ENCODE results near the gene DOCK2. TPM values are rescaled to one million over a fixed set of nuclear protein-coding genes. Genes with fewer than 3 reads are reported as not detected.
"Not testable (repeated sequence)": the region's sequence is repeated elsewhere in the genome, so short reads cannot be mapped to it uniquely, and the experiment has no call there.

DOCK2 gene
- total and polyA plus RNA-seq, 2 donors (not counting 1 experiment from before 2014, with no cell fraction given), result 112 to 330 TPM

DNA sequence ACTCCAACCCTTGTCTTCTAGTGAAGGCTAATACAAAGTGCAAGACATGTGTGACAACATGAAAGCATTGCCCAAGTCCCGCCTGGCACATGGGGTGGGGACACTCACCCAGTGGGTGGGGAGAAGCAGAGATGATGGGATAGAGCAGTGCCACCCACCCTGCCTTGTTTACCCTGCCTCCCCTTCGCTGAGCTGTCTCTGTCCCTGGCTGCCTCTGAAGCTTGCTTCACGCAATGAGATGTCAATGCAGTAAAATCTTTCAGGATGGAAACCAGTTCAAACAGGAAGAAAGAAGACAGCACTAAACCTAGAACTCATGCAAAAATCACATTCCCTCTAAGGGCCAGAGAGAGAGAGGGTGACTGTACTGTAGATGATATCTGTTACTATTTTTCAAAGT is 195.2 kb downstream of the DOCK2 start:
- no peak overlapping the region for H3K9ac ChIP-seq (ENCODE audit: low read length)

DNA sequence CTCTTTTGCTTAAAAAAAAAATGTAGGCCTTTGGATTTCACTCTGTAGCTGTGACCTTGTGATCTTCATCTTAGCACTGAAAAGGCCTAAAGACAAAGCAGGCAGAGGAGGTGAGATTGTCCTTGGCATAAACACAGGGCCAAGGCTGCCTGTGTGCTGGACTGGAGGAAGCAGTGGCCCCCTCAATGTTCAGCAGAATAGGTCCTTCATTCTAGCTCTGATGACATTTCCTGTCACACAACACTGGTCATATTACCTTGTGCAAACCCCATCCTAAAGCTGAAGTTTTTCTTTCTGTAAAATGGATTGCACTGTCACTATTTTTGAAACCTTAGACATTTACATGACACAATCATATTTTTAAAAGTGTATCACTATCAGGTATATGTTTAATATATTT is 195.8 kb downstream of the DOCK2 start:
- ATAC-seq (ENCODE audit: low read depth), result no peak
- no peaks in the 10 kb centered on the region for H3K4me1 Mint-ChIP-seq

More for the DNA sequence above, 195.2 kb downstream of the DOCK2 start:
- H3K36me3 ChIP-seq (replicated peaks in 1 of 2; ENCODE audit: control extremely low read depth in 1 of 2, control insufficient read depth in 1 of 2, extremely low read depth in 1 of 2, insufficient read depth in 2 of 2, low read length in 1 of 2), result peaks cover 9 to 16% of the 10 kb centered on the region in 2 experiments
- ChIA-PET CTCF (no interaction called here), POLR2A (no interaction called here)
- no peaks in the 10 kb centered on the region for H4K20me1 ChIP-seq (ENCODE audit: control insufficient read depth, insufficient read depth, low read length, poor library complexity, severe bottlenecking)
- ATAC-seq (ENCODE audit: low read depth) (no peak), DNase-seq (no peak)
- no peaks in the 10 kb centered on the region for H3K9me3 ChIP-seq (ENCODE audit: control extremely low read depth in 1 of 3, control insufficient read depth in 2 of 3, insufficient read depth in 1 of 3, low read length in 2 of 3)
- H3K27me3 ChIP-seq (replicated peaks in 1 of 4; ENCODE audit: control extremely low read depth in 1 of 4, control insufficient read depth in 3 of 4, insufficient read depth in 4 of 4, low read length in 3 of 4), result no peaks in the 10 kb centered on the region
- H3K4me1 ChIP-seq (ENCODE audit: control insufficient read depth in 2 of 2, insufficient read depth in 2 of 2, low read length in 2 of 2), result no peaks in the 10 kb centered on the region
- no peak overlapping the region for H2AFZ ChIP-seq (ENCODE audit: insufficient read depth, low read depth, low read length, poor library complexity, severe bottlenecking)
- intact Hi-C loops (cut with micrococcal nuclease), result no loop called here
- no peaks in the 10 kb centered on the region for H3K9me3 Mint-ChIP-seq (ENCODE audit: insufficient read depth)
- no peak for TF ChIP-seq EZH2 (IDR thresholded peaks at IDR 0.05; ENCODE audit: borderline replicate concordance, insufficient read depth, low read depth, low read length, poor library complexity, severe bottlenecking)
- TF ChIP-seq, protein P1, sequence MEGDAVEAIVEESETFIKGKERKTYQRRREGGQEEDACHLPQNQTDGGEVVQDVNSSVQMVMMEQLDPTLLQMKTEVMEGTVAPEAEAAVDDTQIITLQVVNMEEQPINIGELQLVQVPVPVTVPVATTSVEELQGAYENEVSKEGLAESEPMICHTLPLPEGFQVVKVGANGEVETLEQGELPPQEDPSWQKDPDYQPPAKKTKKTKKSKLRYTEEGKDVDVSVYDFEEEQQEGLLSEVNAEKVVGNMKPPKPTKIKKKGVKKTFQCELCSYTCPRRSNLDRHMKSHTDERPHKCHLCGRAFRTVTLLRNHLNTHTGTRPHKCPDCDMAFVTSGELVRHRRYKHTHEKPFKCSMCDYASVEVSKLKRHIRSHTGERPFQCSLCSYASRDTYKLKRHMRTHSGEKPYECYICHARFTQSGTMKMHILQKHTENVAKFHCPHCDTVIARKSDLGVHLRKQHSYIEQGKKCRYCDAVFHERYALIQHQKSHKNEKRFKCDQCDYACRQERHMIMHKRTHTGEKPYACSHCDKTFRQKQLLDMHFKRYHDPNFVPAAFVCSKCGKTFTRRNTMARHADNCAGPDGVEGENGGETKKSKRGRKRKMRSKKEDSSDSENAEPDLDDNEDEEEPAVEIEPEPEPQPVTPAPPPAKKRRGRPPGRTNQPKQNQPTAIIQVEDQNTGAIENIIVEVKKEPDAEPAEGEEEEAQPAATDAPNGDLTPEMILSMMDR (IDR thresholded peaks at IDR 0.05), result no peak
- H3K4me1 Mint-ChIP-seq, result no peaks in the 10 kb centered on the region
- peaks cover 3% of the 10 kb centered on the region for H3K79me2 ChIP-seq (ENCODE audit: control insufficient read depth, insufficient read depth, low read length)
- no peak overlapping the region for H3K27ac Mint-ChIP-seq
- H3K27ac ChIP-seq (ENCODE audit: low read length in 2 of 2), result no peak overlapping the region
- H3K27me3 Mint-ChIP-seq, result no peaks in the 10 kb centered on the region
- no peak overlapping the region for H3K4me2 ChIP-seq (replicated peaks; ENCODE audit: low read depth, low read length, poor library complexity, severe bottlenecking)
- H3K4me3 ChIP-seq (ENCODE audit: control extremely low read depth in 1 of 5, extremely low read depth in 1 of 5, insufficient read depth in 1 of 5, low read depth in 2 of 5, low read length in 4 of 5), result no peak overlapping the region
- no peak overlapping the region for H3K4me3 Mint-ChIP-seq
- 83% methylated on average over 3 of the region's 3 CpGs for WGBS (ENCODE audit: insufficient coverage)

DNA sequence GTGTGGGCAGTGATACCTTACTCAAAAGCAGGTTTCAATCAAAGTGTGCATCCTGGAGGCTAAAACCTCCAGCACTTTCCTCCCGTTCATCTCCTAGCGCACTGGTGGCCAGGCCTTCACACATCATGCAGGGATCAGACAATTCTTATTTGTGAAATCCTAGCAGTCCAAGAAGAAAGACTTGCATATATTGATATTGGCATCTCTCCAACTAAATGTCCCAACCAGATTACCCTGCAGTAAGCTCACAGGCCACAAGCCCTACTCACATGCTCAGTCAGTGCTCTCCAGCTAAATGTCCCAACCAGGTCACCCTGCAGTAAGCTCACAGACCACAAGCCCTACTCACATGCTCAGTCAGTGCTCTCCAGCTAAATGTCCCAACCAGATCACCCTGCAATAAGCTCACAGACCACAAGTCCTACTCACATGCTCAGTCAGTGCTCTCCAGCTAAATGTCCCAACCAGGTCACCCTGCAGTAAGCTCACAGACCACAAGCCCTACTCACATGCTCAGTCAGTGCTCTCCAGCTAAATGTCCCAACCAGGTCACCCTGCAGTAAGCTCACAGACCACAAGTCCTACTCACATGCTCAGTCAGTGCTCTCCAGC is 196.7 kb downstream of the DOCK2 start:
- CTCF ChIA-PET; H3K27me3 ChIP-seq (replicated peaks in 1 of 4; ENCODE audit: control extremely low read depth in 1 of 4, control insufficient read depth in 3 of 4, insufficient read depth in 4 of 4, low read length in 3 of 4); H3K9ac ChIP-seq (ENCODE audit: low read length); H3K4me3 Mint-ChIP-seq; H3K27ac Mint-ChIP-seq; H3K4me1 ChIP-seq (ENCODE audit: control insufficient read depth in 2 of 2, insufficient read depth in 2 of 2, low read length in 2 of 2); intact Hi-C loops (cut with micrococcal nuclease); H3K4me1 Mint-ChIP-seq; ATAC-seq (ENCODE audit: low read depth); H3K9me3 ChIP-seq (ENCODE audit: control extremely low read depth in 1 of 3, control insufficient read depth in 2 of 3, insufficient read depth in 1 of 3, low read length in 2 of 3); DNase-seq; H3K9me3 Mint-ChIP-seq (ENCODE audit: insufficient read depth); H3K79me2 ChIP-seq (ENCODE audit: control insufficient read depth, insufficient read depth, low read length); POLR2A ChIA-PET; H3K27me3 Mint-ChIP-seq; H4K20me1 ChIP-seq (ENCODE audit: control insufficient read depth, insufficient read depth, low read length, poor library complexity, severe bottlenecking); H3K27ac ChIP-seq (ENCODE audit: low read length in 2 of 2); H3K4me2 ChIP-seq (replicated peaks; ENCODE audit: low read depth, low read length, poor library complexity, severe bottlenecking); H2AFZ ChIP-seq (ENCODE audit: insufficient read depth, low read depth, low read length, poor library complexity, severe bottlenecking); H3K4me3 ChIP-seq (ENCODE audit: control extremely low read depth in 1 of 5, extremely low read depth in 1 of 5, insufficient read depth in 1 of 5, low read depth in 2 of 5, low read length in 4 of 5): not testable (repeated sequence)
- WGBS (ENCODE audit: insufficient coverage), result no CpG with 5 or more reads among the region's 2 CpGs
- H3K36me3 ChIP-seq (replicated peaks in 1 of 2; ENCODE audit: control extremely low read depth in 1 of 2, control insufficient read depth in 1 of 2, extremely low read depth in 1 of 2, insufficient read depth in 2 of 2, low read length in 1 of 2), result peaks cover 10 to 22% of the 10 kb centered on the region in 2 experiments

More for the DNA sequence above, 195.8 kb downstream of the DOCK2 start:
- Histone ChIP-seq H3K79me2 (ENCODE audit: control insufficient read depth, insufficient read depth, low read length) (peaks cover 3% of the 10 kb centered on the region), H4K20me1 (ENCODE audit: control insufficient read depth, insufficient read depth, low read length, poor library complexity, severe bottlenecking) (no peaks in the 10 kb centered on the region), H3K27ac (ENCODE audit: low read length in 2 of 2) (no peak overlapping the region), H3K9ac (ENCODE audit: low read length) (no peak overlapping the region), H3K9me3 (ENCODE audit: control extremely low read depth in 1 of 3, control insufficient read depth in 2 of 3, insufficient read depth in 1 of 3, low read length in 2 of 3) (no peaks in the 10 kb centered on the region), H3K27me3 (replicated peaks in 1 of 4; ENCODE audit: control extremely low read depth in 1 of 4, control insufficient read depth in 3 of 4, insufficient read depth in 4 of 4, low read length in 3 of 4) (no peaks in the 10 kb centered on the region), H2AFZ (ENCODE audit: insufficient read depth, low read depth, low read length, poor library complexity, severe bottlenecking) (no peak overlapping the region), H3K4me2 (replicated peaks; ENCODE audit: low read depth, low read length, poor library complexity, severe bottlenecking) (no peak overlapping the region), H3K4me3 (ENCODE audit: control extremely low read depth in 1 of 5, extremely low read depth in 1 of 5, insufficient read depth in 1 of 5, low read depth in 2 of 5, low read length in 4 of 5) (no peak overlapping the region), H3K36me3 (replicated peaks in 1 of 2; ENCODE audit: control extremely low read depth in 1 of 2, control insufficient read depth in 1 of 2, extremely low read depth in 1 of 2, insufficient read depth in 2 of 2, low read length in 1 of 2) (peaks cover 12 to 16% of the 10 kb centered on the region in 2 experiments), H3K4me1 (ENCODE audit: control insufficient read depth in 2 of 2, insufficient read depth in 2 of 2, low read length in 2 of 2) (no peaks in the 10 kb centered on the region)
- POLR2A ChIA-PET, result no interaction called here
- peak overlapping the region; percentile 39 for H3K27ac Mint-ChIP-seq
- CTCF ChIA-PET, result no interaction called here
- no peaks in the 10 kb centered on the region for H3K9me3 Mint-ChIP-seq (ENCODE audit: insufficient read depth)
- TF ChIP-seq, protein P1 (IDR thresholded peaks at IDR 0.05), result no peak
- H3K4me3 Mint-ChIP-seq, result no peak overlapping the region
- H3K27me3 Mint-ChIP-seq, result no peaks in the 10 kb centered on the region
- no peak for DNase-seq
- intact Hi-C loops (cut with micrococcal nuclease), result no loop called here
